WTC11 (cell line): ENCODE measurements around the gene ADAMTSL4. TPM values are rescaled to one million over a fixed set of nuclear protein-coding genes. Genes with fewer than 3 reads are reported as not detected.

Experiments
- ATAC-seq: fragments of 200-7000 bp; cut with Tn5 transposase; 2 replicates; pipeline ENCODE4 v1.10.0; 2021; ENCODE audit warnings: mild to moderate bottlenecking, moderate library complexity
- CTCF ChIA-PET: fragments of 300-600 bp; sonication (Branson Sonifier 250); formaldehyde crosslinking; loops from one replicate; lab custom pipeline; 2021; ENCODE audit warnings: antibody characterized with exemption; lab: Charles Lee
- POLR2A ChIA-PET: fragments of 350-600 bp; sonication (Branson Sonifier 250); formaldehyde crosslinking; loops from one replicate; lab custom pipeline; 2021; ENCODE audit warnings: antibody characterized with exemption; lab: Charles Lee
- DNase-seq: peaks from one replicate; pipeline ENCODE4 v3.0.0; 2021; ENCODE audit warnings: low spot score
- H3K27ac Mint-ChIP-seq: 2 replicates; pipeline ENCODE4 v1.8.0; 2021; ENCODE audit warnings: mixed read lengths
- H3K27me3 Mint-ChIP-seq: 2 replicates; pipeline ENCODE4 v1.8.0; 2021; ENCODE audit warnings: low read depth, mild to moderate bottlenecking, moderate library complexity, mixed read lengths
- H3K36me3 Mint-ChIP-seq: 2 replicates; pipeline ENCODE4 v1.8.0; 2021; ENCODE audit warnings: mixed read lengths
- H3K4me1 Mint-ChIP-seq: 2 replicates; pipeline ENCODE4 v1.8.0; 2022; ENCODE audit warnings: mixed read lengths
- H3K4me3 Mint-ChIP-seq: 2 replicates; pipeline ENCODE4 v1.8.0; 2021; ENCODE audit warnings: mild to moderate bottlenecking, moderate library complexity, mixed read lengths
- H3K9me3 Mint-ChIP-seq: 2 replicates; pipeline ENCODE4 v1.8.0; 2021; ENCODE audit warnings: mixed read lengths
- AFF4 ChIP-seq: sonication (generic); formaldehyde crosslinking; IDR thresholded peaks from 2 replicates; pipeline ENCODE4 v1.8.1; 2023; ENCODE audit warnings: mild to moderate bottlenecking, missing genetic modification reagents, borderline replicate concordance
- CBFB ChIP-seq: sonication (generic); formaldehyde crosslinking; IDR thresholded peaks from 2 replicates; pipeline ENCODE4 v1.8.1; 2022; ENCODE audit warnings: mild to moderate bottlenecking, low read depth, missing genetic modification reagents
- E2F5 ChIP-seq: sonication (generic); formaldehyde crosslinking; IDR thresholded peaks from 2 replicates; pipeline ENCODE4 v1.8.1; 2022; ENCODE audit warnings: mild to moderate bottlenecking, moderate library complexity, missing genetic modification reagents
- FOXP1 ChIP-seq: sonication (generic); formaldehyde crosslinking; IDR thresholded peaks from 2 replicates; pipeline ENCODE4 v1.8.0; 2022; ENCODE audit warnings: missing genetic modification reagents, mild to moderate bottlenecking, moderate library complexity, borderline replicate concordance
- GRHL2 ChIP-seq: fragments of 250-450 bp; sonication (Bioruptor Pico); IDR thresholded peaks from 2 replicates; pipeline ENCODE4 v1.8.0; 2022; ENCODE audit warnings: mild to moderate bottlenecking, moderate library complexity; ENCODE audit not compliant: insufficient replicate concordance, severe bottlenecking
- HMGA2 ChIP-seq: fragments of 250-450 bp; sonication (Bioruptor Pico); IDR thresholded peaks from 2 replicates; pipeline ENCODE4 v1.4.0; 2021; ENCODE audit warnings: mild to moderate bottlenecking, moderate library complexity
- MAX ChIP-seq: sonication (generic); formaldehyde crosslinking; IDR thresholded peaks from 2 replicates; pipeline ENCODE4 v1.8.0; 2022; ENCODE audit warnings: mild to moderate bottlenecking, missing genetic modification reagents
- MYBL2 ChIP-seq: sonication (generic); formaldehyde crosslinking; IDR thresholded peaks from 2 replicates; pipeline ENCODE4 v1.8.1; 2023; ENCODE audit warnings: mild to moderate bottlenecking, moderate library complexity, missing genetic modification reagents
- NFATC4 ChIP-seq: fragments of 250-450 bp; sonication (Bioruptor Pico); IDR thresholded peaks from 2 replicates; pipeline ENCODE4 v1.9.0; 2021; ENCODE audit warnings: mild to moderate bottlenecking
- NR1H2 ChIP-seq: sonication (generic); formaldehyde crosslinking; IDR thresholded peaks from 2 replicates; pipeline ENCODE4 v1.9.0; 2021; ENCODE audit warnings: mild to moderate bottlenecking, moderate library complexity, missing genetic modification reagents
- OVOL2 ChIP-seq: fragments of 250-450 bp; sonication (Bioruptor Pico); IDR thresholded peaks from 2 replicates; pipeline ENCODE4 v1.9.0; 2021; ENCODE audit warnings: mild to moderate bottlenecking, borderline replicate concordance
- PRRX2 ChIP-seq: fragments of 250-450 bp; sonication (Bioruptor Pico); IDR thresholded peaks from 2 replicates; pipeline ENCODE4 v1.8.0; 2021; ENCODE audit warnings: mild to moderate bottlenecking
- RORB ChIP-seq: fragments of 250-450 bp; sonication (Bioruptor Pico); IDR thresholded peaks from 2 replicates; pipeline ENCODE4 v1.9.0; 2021; ENCODE audit warnings: mild to moderate bottlenecking
- SMAD3 ChIP-seq: sonication (generic); formaldehyde crosslinking; IDR thresholded peaks from 2 replicates; pipeline ENCODE4 v1.8.0; 2022; ENCODE audit warnings: missing genetic modification reagents, mild to moderate bottlenecking, borderline replicate concordance
- ZBTB43 ChIP-seq: sonication (generic); formaldehyde crosslinking; IDR thresholded peaks from 2 replicates; pipeline ENCODE4 v1.8.1; 2023; ENCODE audit warnings: mild to moderate bottlenecking, missing genetic modification reagents
- ZMAT4 ChIP-seq: fragments of 250-450 bp; sonication (Bioruptor Pico); IDR thresholded peaks from 2 replicates; pipeline ENCODE4 v1.9.0; 2021; ENCODE audit warnings: mild to moderate bottlenecking
- ZNF121 ChIP-seq: sonication (generic); formaldehyde crosslinking; IDR thresholded peaks from 2 replicates; pipeline ENCODE4 v1.8.0; 2023; ENCODE audit warnings: missing genetic modification reagents
- ZNF416 ChIP-seq: fragments of 250-450 bp; sonication (Bioruptor Pico); IDR thresholded peaks from 2 replicates; pipeline ENCODE4 v1.9.0; 2021; ENCODE audit warnings: mild to moderate bottlenecking, inconsistent platforms
- ZNF512 ChIP-seq: sonication (generic); formaldehyde crosslinking; IDR thresholded peaks from 2 replicates; pipeline ENCODE4 v1.8.1; 2022; ENCODE audit warnings: missing genetic modification reagents, borderline replicate concordance
- total RNA-seq: library from RNA; stranded (reverse); gene quantifications from 3 replicates; pipeline ENCODE4 v1.2.3, GENCODE V29; 2021

The ADAMTSL4 gene
- total RNA-seq, 1 experiment from 2014 or later = 6.6 TPM

- peak overlapping the region; percentile 57 for H3K4me3 Mint-ChIP-seq
- H3K9me3 Mint-ChIP-seq = no peaks in the 10 kb centered on the region
- H3K36me3 Mint-ChIP-seq = peaks cover 11% of the 10 kb centered on the region
- TF ChIP-seq GRHL2 (CRISPR knock-in tag) = no peak
- peak; percentile 83 for TF ChIP-seq ZNF121 (CRISPR knock-in tag)
- peaks cover 78% of the 10 kb centered on the region for H3K4me1 Mint-ChIP-seq
- CTCF ChIA-PET = interaction anchor here (0.6 to 2.2 kb wide), 5 partner anchors 12 to 429 kb away, joined by 3 to 13 read pairs (median 4); partner anchors contain the start of genes ENSA and MCL1
- ATAC-seq (no peak), DNase-seq (no peak)
- peak overlapping the region; percentile 100 for H3K27ac Mint-ChIP-seq
- no peaks in the 10 kb centered on the region for H3K27me3 Mint-ChIP-seq
- POLR2A ChIA-PET = interaction anchor here (0.5 to 6.4 kb wide), 6 partner anchors 10 to 203 kb away, joined by 3 to 188 read pairs (median 12); partner anchors contain the start of genes ENSA, MCL1 and RPRD2
These were observed 17.6 kb downstream of the ADAMTSL4 start for GRCh38 chr1:150566589-150567340.

GRCh38 chr1:150567341-150567716 is 18.1 kb downstream of the ADAMTSL4 start:
- POLR2A ChIA-PET = interaction anchor here (0.5 to 5.5 kb wide), 6 partner anchors 10 to 204 kb away, joined by 3 to 124 read pairs (median 9); partner anchors contain the start of genes ENSA, GOLPH3L, MCL1 and RPRD2
- DNase-seq = no peak
- ATAC-seq = no peak
- CTCF ChIA-PET = interaction anchor here (0.5 to 7.2 kb wide), 9 partner anchors 7 to 429 kb away, joined by 3 to 68 read pairs (median 4); partner anchors contain the start of genes ENSA and MCL1
- no peaks in the 10 kb centered on the region for H3K9me3 Mint-ChIP-seq
- peak overlapping the region; percentile 57 for H3K4me3 Mint-ChIP-seq
- no peak for TF ChIP-seq SMAD3
- TF ChIP-seq HMGA2 (CRISPR knock-in tag) = no peak
- TF ChIP-seq RORB (CRISPR knock-in tag) = no peak
- no peak for TF ChIP-seq E2F5 (CRISPR knock-in tag)
- no peak for TF ChIP-seq ZNF512 (CRISPR knock-in tag)
- no peak for TF ChIP-seq MYBL2 (CRISPR knock-in tag)
- TF ChIP-seq ZBTB43 (CRISPR knock-in tag) = no peak
- TF ChIP-seq CBFB = no peak
- TF ChIP-seq OVOL2 (CRISPR knock-in tag) = no peak
- no peak for TF ChIP-seq FOXP1 (CRISPR knock-in tag)
- TF ChIP-seq, all 79 proteins: peak for 0
- H3K27ac Mint-ChIP-seq = peak overlapping the region; percentile 100
- H3K4me1 Mint-ChIP-seq = peaks cover 77% of the 10 kb centered on the region
- H3K36me3 Mint-ChIP-seq = peaks cover 12% of the 10 kb centered on the region
- no peaks in the 10 kb centered on the region for H3K27me3 Mint-ChIP-seq

- Mint-ChIP-seq H3K27ac (peak overlapping the region; percentile 100), H3K9me3 (no peaks in the 10 kb centered on the region), H3K36me3 (peaks cover 17% of the 10 kb centered on the region), H3K27me3 (no peaks in the 10 kb centered on the region), H3K4me3 (peak overlapping the region; percentile 57), H3K4me1 (peaks cover 77% of the 10 kb centered on the region)
- DNase-seq (peak; percentile 91), ATAC-seq (peak; percentile 78)
- ChIA-PET CTCF (interaction anchor here (0.5 to 7.2 kb wide), 13 partner anchors 8 to 428 kb away, joined by 3 to 68 read pairs (median 4); partner anchors contain the start of genes ENSA, FALEC and MCL1), POLR2A (interaction anchor here (0.7 to 5.5 kb wide), 10 partner anchors 9 to 415 kb away, joined by 3 to 124 read pairs (median 5); partner anchors contain the start of genes ENSA, FALEC, GOLPH3L and MCL1)
- no peak for TF ChIP-seq HMGA2 (CRISPR knock-in tag)
- TF ChIP-seq ZNF416 (CRISPR knock-in tag) = no peak
- TF ChIP-seq NR1H2 (CRISPR knock-in tag) = no peak
- 0 out of 2 replicates have a peak, but pooled peaks have one; percentile 63 for TF ChIP-seq AFF4 (CRISPR knock-in tag)
- TF ChIP-seq NFATC4 = 0 out of 2 replicates have a peak, but pooled peaks have one; percentile 14
- 0 out of 2 replicates have a peak, but pooled peaks have one; percentile 41 for TF ChIP-seq MAX (CRISPR knock-in tag)
- TF ChIP-seq OVOL2 (CRISPR knock-in tag) = no peak
- TF ChIP-seq PRRX2 (CRISPR knock-in tag) = peak; percentile 60; the same call in 1 of the 2 replicates
- TF ChIP-seq ZMAT4 (CRISPR knock-in tag) = 0 out of 2 replicates have a peak, but pooled peaks have one; percentile 40
These were observed 18.7 kb downstream of the ADAMTSL4 start for GRCh38 chr1:150567717-150568593.
